NCI-H524 (cell line): ENCODE data around the gene C1orf105.
"Not testable (repeated sequence)": the region's sequence is repeated elsewhere in the genome, so short reads cannot be mapped to it uniquely, and the experiment has no call there.

Source experiments
- DNase-seq, 2 experiments: peaks; one replicate each; lab custom pipeline; 2025; lab: John Stamatoyannopoulos, UW

Gene C1orf105

DNA sequence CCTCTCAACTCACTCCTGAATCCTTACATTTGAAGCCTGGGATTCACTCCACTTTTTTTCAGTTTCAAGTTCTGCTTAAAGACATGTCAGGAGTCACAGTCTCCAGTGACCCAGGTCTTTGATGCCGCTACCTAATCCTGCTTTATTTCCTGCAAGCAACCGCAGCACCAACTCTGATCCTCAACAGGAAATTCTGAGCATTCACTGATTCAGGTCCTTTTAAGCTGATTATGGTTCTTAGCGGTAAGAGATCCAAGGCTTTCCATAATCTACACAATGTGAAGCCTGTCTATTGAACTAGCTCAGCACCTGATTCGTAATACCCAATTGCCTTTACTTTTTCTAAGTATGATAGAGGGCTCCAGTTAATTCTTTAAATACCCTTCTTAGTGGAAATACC, 67.1 kb downstream of the C1orf105 start:
- DNase-seq: peak in 1 of 2 experiments; percentile 20

DNA sequence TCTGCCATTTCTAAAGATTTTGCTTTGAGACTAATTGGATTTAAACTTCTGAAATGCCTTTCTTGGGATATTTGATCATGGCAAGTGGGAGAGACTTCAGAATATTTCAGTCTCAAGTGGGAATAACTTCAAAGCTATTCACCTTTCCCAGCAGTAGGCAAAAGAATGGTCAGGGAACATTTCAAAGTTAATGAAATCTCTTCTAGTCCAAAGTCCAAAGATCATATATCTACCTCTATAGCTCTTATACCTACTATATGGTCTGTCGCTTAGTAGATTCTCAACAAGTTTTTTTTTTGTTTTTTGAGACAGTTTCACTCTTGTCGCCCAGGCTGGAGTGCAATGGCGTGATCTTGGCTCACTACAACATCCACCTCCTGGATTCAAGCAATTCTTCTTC, 67.9 kb downstream of the C1orf105 start:
- DNase-seq: no peak

DNA sequence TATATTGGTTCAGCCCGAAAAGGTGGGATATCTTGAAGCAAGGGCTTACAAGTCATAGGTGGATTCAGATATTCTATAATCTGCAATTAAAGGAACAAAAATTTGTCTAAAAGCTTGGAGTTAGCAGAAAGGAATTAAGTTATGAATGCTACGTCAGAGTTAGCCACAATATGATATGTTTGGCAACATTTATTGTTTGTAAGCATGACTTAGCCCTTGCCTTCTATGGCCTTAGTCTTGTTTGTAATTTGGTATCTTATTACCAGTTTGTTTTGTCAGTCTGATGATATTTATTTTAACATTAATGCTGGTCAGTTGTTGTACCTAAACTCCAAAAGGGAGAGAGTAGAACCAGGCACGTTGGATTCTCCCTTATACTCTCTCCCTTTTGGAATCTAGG, 69.4 kb downstream of the C1orf105 start:
- DNase-seq: no peak

DNA sequence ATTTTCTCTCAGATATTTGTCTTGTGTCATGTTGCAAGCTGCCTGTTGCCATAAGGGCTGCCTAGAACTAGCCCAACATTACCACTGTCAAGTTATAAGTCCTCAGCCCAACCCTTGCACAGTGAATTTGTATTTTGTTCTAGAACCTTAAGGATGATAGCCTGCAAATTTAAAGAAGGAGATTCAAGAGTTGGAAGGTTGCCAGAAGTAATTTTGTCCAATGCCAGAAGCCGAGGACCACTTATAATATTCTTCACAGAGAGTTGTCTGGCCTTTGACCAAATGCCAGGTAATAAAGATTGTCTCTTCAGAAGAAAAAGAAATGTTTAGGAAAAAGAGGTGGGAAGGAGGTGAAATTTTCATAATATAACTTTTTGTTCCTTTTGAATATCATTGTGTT, 71.9 kb downstream of the C1orf105 start:
- DNase-seq: no peak

DNA sequence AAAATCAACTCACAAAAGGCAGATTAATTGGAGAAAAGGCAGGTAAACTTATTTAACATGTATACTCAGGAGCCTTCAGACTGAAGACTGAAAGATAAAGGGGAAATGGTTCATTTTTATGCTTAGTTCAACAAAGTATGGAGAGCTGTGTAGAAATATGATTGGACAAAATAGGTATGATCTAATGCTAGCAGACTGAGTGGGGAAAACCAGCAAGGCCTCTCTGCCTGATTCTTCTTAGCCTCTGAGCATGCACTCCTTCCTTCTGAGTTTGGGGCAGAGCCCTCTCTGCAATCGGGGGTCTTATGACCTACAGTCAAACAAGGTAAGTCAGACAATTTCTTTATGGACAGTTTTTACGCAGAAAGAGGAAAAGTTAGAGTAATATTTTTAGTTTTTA, 73.7 kb downstream of the C1orf105 start:
- no peak for DNase-seq

DNA sequence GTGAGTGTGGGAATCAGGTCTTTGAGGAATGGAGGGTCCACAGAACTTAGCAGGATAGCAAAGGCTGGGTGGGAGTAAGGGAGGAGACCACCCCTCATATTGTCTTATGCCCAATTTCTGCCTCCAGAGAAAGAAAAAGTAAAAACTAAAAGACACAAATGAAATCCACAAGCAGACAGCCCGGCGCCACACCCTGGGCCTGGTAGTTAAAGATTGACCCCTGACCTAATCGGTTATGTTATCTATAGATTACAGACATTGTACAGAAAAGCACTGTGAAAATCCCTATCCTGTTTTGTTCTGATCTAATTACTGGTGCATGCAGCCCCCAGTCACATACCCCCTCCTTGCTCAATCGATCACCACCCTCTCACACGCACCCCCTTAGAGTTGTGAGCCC, 75.6 kb downstream of the C1orf105 start:
- not testable (repeated sequence) for DNase-seq

DNA sequence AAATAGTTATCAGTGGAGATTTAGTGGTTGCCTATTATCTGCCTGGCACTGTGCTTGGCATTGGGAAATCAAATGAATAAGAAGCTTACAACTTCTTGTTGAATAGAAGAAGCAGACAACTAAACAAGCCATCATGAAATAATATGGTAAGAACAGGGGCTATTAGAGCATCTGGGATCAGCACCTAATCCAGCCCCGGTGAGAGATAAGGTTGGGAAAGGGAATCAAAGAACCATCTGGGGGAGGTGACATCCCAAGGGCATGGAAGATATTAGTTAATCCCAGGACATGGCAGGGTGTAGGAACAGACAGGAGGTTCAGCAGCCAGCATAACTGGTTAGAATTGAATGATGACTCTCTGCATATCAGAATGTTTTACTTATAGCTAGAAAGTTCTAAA, 76.2 kb downstream of the C1orf105 start:
- DNase-seq: peak in 1 of 2 experiments; percentile 26

DNA sequence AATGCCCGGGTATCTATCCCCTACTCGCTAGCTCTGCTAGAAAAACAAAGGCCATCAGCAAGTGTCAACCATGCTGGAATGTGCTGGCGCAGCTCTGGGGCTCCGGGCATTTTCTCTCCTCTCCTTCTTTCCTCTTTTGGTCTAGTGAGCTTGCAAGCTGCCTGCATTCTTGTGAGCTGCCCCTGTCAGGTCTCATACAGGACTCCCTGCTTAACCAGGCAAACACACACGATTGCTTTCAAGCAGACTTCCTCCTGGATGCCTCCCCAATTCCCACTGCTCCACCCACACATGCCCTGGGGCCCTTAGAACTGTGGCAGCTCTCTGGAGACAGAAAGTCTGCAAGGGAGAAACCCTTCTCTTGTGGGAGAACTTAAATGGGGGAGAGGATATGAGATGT, 76.7 kb downstream of the C1orf105 start:
- no peak for DNase-seq

DNA sequence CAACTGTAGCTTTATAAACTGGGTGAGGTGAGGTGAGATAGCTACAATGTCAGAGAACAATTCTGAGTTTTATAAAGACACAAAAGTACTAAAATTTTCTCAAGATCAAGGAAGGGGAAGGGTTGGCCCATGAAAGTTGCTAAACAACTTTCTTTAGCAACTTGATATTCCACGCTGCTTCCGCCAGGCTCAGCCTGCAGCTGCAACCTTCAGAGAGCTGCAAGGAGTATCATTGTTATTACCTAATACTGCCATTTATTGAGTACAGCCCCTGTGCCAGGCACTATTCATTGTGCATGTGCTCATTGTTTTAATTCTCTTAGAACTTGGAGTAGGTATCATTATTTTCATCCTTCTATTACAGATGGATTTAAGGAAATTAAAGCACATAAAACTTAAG, 78.4 kb downstream of the C1orf105 start:
- DNase-seq: no peak

DNA sequence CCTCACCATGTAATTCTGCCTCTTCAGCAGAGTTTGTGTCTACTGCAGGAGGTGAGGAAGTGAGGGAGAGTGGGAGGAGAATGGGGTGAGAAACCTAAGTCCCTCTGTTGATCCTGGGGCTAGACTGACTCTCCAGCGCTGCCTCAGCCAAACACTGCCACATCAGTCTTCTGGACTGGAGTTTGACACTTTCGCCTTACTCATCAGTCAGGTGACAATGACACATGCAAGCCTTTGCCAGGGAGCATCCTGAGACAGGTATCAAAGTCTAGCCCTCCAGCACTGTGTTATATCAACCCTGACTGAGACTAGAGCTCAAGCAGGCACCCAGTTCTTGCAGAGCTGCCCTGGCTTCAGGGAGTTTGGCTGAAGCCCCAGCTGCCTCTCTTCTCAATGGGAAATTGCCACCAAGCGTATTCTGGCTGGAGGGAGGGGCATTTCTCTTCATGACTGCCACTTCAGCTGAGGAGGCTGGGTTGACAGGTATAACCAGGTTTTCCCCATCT, 79.2 kb downstream of the C1orf105 start:
- DNase-seq: no peak

DNA sequence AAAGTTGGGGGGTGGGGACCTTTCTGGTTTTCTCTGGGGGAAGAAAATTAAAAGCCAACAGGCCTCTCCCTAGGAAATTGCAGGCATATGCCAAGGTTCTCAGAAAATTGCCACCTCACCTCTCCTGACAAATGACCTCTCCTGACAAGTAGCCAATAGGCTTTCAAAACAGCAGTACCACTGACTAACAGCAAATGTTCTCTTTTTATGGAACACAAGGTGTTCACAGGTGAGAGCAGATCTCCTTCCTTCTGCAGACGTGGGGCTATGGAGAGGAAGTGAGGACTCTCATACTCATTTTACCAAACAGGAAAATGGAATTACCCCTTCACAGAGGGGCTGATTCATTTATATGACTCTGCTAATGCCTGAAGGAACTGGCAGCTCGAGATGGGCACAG, 79.7 kb downstream of the C1orf105 start:
- no peak for DNase-seq

DNA sequence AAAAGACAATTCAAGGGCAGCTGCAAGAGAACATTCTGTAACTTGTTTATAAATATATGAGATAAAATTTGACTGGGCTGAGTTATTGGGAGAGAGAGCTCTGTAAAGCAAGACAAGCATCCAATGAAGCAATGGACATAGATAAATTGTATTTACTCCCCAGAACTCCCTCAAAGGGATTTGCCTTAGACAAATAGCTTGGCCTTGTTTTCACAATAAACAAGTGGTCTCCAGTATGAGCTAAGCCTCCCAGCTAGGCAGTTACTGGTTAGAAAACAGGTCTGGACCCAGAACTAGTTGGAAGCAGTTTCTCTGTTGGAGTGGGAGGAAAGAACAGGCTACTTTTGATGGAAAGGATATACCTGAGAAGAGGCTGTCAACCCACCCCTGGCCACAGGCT, 87.3 kb downstream of the C1orf105 start:
- DNase-seq: no peak

DNA sequence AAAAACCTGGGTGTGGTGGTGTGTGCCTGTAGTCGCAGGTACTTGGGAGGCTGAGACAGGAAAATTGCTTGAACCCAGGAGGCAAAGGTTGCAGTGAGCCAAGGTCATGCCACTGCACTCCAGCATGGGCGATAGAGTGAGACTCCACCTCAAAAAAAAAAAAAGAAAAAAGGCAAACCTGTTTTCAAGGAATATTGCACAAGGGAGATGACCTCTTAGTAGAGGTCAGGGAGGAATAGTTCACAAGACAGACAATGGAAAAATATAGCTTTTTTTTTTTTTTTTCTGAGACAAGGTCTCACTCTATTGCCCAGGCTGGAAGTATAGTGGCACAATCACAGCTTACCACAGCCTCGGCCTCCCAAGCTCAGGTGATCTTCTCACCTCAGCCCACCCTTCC, 90.0 kb downstream of the C1orf105 start:
- no peak for DNase-seq

DNA sequence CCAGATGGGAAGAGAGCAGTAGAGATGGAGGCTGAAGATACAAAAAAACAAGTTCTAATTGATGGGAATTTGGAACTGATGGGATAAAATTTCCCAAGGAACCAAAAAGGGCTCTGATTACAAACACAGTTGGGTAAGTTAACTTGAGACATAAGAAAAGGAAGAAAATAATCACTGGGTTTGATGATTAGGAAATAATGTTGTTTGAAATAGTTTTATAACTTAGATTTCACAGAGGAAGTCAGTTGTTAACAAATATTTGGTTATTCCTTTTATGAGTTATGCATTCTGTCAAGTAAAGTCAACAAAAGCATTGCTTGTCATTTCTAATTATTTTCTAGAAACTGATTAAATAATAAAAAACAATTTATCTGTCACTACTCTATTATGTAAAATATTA, 92.1 kb downstream of the C1orf105 start:
- no peak for DNase-seq

DNA sequence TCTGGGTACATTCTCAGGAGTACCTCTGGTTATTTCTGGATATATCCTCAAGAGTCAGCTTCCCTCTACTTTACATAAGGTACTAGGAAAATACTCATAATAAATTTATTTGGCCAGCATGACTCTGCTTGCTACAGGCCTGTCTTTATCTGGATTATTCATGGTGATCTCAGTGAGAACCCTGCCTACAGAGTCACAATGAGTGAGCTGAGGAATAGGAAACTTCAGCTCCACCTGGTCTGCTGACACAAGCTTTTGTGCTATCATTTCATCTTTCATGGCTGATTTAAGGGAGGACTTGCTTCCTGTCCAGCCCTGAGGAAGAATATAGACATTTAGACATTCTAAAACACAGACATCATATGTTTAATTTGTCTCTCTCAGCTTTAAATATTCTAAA, 93.0 kb downstream of the C1orf105 start:
- no peak for DNase-seq

DNA sequence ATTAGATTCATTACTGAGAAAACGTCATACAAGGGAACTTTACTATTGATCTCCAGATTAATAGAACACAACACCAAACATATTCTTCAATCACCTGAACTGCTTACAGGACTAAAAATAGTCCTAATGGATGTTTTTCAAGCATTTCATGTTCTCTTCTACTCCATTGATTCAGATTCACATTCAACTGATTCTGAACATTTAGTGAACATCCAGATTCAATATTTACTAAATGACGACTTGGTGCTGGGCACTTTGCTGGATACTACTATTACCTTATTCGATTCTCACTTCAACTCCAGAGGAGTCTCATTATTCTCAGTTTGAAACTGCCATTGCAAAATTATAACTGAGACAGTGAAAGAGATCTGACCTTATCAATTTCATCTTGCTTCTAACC, 93.6 kb downstream of the C1orf105 start:
- DNase-seq: no peak

DNA sequence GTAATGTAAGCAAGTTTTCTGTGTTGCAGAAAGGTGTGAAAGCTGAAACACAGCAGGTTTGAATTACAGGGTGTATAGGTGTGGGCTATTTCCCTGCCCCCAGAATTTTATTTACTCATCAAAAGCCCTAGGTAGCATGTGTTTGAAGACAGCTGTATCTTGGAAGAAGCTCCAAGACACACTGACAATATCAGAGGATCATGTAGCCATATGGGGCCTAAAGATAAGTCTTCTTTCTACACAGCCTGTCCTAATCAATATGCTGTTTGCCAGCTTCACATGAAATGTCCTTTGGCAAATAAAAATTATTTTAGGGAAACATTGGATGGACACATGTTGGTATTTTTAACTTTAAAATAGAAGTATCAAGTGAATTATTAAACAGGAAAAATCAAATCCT, 95.0 kb downstream of the C1orf105 start:
- DNase-seq: no peak

DNA sequence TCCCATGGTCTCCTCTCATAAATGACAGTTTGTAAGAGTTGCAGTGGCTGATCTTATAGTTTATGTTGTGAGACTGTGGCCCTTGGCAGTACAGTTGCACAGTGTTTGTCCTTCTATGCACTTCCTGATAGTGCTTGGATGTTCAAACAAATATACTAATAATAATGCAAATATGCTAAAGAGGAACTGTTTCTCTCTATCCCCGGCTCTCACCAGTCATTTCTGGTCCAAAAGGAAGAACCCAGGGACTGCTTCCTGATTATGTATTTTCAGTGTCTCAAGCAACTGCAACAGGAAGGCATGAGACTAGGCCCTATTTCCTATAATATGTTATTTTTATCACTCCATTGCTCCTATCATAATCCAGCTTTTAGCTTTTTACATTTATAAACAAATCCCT, 95.4 kb downstream of the C1orf105 start:
- DNase-seq: no peak

DNA sequence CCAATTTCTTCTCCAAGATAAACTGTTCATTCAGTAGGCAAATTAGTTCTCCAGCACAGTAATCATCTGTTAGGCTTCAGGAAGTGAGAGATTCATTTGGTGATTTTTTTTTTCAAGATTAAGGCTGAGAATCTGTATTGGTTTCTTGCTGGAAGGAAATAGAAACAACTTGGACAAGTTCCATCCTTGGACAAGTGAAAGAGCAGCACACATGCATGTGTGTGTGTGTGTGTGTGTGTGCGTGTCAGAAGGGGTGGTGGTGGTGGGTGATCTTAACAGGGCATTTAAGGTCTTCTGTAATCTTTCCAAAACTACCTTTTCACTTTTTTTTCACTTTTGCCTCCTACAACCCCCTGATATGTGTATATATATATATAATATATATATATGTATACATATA, 96.6 kb downstream of the C1orf105 start:
- DNase-seq: no peak

DNA sequence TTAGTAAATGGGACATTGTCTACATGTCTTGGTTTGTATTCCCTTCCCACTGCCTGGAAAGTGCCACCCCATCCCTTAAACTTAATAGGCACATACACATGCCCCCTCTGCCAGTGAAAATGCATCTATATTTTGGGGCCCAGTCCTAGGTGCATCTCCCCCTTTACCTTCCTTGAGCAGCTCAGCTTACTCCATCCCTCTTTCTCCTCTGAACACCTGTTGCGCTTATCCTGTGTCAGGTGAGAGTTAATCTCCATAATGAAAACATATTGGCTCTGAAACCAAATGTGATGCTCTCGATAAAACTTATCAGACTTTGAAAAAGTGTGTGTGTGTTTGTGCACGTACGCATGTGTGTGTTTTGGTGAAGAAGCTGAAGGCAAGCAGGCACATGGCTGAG, 97.1 kb downstream of the C1orf105 start:
- no peak for DNase-seq
